ENCODE results near the gene BUD23. TPM values are rescaled to one million over a fixed set of nuclear protein-coding genes. Genes with fewer than 3 reads are reported as not detected.

Gene BUD23
- total and polyA plus RNA-seq, 9 of the 15 experiments (the other 6 are each of a cell fraction or from before 2014, with no cell fraction given) = 79.5 to 270 (median 150) TPM

DNA sequence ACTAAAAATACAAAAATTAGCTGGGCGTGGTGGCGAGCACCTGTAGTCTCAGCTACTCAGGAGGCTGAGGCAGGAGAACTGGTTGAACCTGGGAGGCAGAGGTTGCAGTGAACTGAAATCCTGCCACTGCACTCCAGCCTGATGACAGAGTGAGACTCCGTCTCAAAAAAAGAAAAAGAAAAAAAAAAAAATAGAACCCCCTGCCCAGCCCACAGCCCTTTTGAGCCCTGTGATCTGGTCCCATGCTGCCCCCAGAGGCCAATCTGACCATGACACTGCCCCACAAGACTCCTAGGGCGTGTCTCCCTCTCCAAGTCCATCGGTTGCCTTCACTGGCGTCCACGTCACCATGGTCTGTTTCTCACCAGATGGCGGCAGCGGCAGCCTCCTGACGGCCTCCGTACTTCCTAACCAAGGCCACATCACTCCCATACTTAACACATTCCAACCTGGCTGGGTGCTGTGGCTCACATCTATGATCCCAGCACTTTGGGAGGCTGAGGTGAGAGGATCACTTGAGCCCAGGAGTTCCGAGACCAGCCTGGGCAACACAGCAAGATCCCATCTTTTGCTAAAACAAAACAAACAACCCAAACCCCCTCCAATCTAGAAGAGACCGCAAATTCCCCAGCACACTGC lies 18.1 kb downstream of the BUD23 start (continued):
- TF ChIP-seq ZNF407 (IDR thresholded peaks at IDR 0.05; ENCODE audit: low read depth) (peak; percentile 87), WHSC1 (IDR thresholded peaks at IDR 0.05; ENCODE audit: low read length) (no peak), MGA (IDR thresholded peaks at IDR 0.05) (no peak), CTCF (IDR thresholded peaks at IDR 0.05 in 2 of 3, conservative IDR thresholded peaks at IDR 0.05 in 1 of 3; ENCODE audit: insufficient read depth in 2 of 3, low read depth in 1 of 3, low read length in 3 of 3) (peak; percentile 83 to 94 (median 85)), SNRNP70 (optimal IDR thresholded peaks at IDR 0.05; ENCODE audit: low read depth, low read length) (peak; percentile 35)
